Posterior vena cava (tissue), 2 donors: ENCODE data around the gene AP3D1. TPM values are rescaled to one million over a fixed set of nuclear protein-coding genes. Genes with fewer than 3 reads are reported as not detected.

Experiments used
- DNase-seq: peaks from one replicate; pipeline ENCODE4 v3.0.0-alpha.2; 2020; ENCODE audit warnings: low spot score
- intact Hi-C, 2 donors: fragments of 100-400 bp; cut with DNase I; formaldehyde crosslinking; loops; one replicate each; pipeline versions ENCODE4 v1.14.1 to v1.14.2; 2022 to 2023
- total RNA-seq, 2 donors: library from RNA; stranded (reverse); fragmentation: NEBNext Ultra II Directional; extraction: Animal tissue kit (Norgen Biotek cat#: 25700); gene quantifications; one replicate each; pipeline ENCODE4 v1.2.1, GENCODE V29; 2021
- donor health status: DM: yes; HTN: yes; CAD: no.
- donor health status: DM: yes; HTN: yes; CAD: no.

Gene AP3D1
- total RNA-seq, 2 donors from 2014 or later = 73.9 to 93.3 TPM

DNA sequence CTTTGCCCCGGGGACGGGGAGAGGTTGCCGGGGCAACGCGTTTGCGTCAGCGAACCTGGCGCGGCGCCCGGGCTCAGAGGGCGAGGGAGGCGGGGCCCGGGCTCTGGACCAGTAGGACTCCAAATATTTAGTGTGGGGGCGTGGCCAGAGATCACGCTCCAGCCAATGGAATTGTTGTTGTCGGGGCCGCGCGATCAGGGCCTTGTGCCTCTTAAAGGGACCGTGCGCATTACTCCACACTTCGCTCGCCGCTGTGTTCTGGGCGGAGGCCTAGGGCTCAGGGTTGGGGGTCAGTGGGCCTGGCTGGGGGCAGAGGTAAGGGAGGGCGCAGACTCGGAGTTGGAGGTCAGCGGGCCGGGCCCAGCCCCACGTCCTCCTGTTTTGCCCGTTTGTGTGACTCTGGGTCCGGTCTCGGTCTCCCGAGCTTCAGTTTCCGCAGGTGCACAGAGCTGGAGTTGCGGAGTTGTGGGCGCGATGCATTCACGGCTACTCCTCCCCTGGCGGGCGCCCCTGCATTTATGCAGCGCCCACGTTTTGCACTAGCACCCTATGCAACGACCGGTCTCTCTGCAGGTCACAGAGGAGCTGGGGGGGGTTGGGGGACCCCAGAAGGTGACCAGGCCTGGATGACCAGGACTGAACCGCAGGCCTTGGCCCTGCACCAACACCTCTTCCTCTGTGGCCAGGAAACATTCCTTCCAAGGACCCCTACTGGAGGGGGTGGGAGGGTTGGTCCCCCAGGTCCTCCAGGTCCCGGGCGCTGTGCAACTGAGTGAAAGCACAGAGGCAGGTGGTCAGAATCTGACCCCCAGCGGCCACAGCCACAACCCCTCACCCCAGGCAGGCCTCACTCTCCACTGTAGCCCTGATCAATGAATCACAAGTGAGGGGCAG is 89.6 kb downstream of the AP3D1 start:
- peak; percentile 100 for DNase-seq
- intact Hi-C loops = loop anchor here in 1 of 2 donors (5.0 kb wide), 1 partner anchor 39 kb away; no protein-coding TSS in a partner anchor

DNA sequence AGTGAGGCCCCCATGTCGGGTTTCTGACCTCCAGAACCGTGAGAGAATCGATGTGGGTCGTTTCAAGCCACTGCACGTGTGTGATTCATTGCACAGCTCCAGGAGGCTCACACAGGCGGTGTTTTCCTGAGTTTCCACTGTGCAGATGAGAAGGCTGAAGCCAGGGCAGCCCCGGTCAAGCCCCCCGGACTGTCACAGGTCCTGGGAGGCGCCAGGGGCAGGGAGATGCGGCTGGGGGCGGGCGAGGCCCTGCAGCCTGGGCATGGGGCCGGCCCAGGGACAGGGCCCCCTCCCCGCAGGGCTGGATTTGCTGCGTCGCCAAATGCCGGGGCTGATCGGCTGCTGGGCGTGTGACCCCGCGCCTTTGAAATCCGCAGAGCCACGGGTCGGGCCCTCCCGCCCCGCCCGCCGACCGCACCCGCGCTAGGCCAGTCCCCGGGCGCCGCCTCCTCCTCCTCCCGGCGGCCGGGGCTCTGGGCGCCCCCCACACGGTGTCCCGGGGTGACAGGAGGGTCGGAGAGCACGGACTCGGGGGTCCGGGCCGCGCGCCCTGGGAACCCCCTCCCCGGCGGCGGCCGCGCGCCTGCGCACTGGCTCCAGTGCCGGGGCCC is 90.4 kb downstream of the AP3D1 start:
- peak; percentile 92 for DNase-seq
- intact Hi-C loops = loop anchor here in 1 of 2 donors (5.0 kb wide), 1 partner anchor 39 kb away; no protein-coding TSS in a partner anchor

DNA sequence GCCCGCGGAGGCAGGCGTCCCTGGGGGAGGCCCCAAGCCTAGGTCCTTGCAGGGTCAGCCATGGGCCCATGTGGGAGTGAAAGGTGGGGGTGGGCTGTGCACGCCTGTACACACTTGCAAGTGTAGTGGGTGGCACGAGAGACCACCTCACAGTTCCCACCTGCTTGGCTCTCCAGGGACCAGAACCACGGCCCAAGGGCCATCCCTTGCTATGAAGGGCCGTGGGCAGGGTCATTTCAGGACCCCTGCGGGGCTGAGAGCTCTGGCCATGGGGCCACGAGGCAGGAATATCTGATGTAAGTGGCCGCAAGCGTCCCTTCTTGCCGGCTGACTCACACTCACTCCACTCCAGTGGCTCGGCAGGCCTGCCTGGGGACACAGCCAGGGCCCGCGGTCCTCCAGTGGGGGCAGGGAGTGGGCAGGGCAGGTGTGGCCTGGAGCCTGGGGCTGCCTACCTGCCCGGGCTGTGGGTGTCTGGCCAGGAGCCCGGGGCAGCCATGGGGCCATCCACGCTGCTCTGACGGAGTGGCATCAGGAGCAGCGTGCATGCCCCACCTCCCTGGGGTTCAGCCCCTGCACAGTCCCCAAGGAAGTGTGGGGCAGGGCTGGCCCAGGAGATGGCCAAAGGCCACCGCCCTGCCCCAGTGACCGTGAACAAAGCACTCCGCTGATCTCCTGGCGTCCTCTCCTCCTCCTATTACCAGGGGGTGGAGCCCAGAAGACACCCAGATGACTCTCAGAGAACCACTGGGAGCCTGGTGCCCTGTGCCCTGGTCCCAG is 91.8 kb downstream of the AP3D1 start:
- DNase-seq = peak; percentile 93
- intact Hi-C loops = loop anchor here in 1 of 2 donors (5.0 kb wide), 1 partner anchor 37 kb away; no protein-coding TSS in a partner anchor

DNA sequence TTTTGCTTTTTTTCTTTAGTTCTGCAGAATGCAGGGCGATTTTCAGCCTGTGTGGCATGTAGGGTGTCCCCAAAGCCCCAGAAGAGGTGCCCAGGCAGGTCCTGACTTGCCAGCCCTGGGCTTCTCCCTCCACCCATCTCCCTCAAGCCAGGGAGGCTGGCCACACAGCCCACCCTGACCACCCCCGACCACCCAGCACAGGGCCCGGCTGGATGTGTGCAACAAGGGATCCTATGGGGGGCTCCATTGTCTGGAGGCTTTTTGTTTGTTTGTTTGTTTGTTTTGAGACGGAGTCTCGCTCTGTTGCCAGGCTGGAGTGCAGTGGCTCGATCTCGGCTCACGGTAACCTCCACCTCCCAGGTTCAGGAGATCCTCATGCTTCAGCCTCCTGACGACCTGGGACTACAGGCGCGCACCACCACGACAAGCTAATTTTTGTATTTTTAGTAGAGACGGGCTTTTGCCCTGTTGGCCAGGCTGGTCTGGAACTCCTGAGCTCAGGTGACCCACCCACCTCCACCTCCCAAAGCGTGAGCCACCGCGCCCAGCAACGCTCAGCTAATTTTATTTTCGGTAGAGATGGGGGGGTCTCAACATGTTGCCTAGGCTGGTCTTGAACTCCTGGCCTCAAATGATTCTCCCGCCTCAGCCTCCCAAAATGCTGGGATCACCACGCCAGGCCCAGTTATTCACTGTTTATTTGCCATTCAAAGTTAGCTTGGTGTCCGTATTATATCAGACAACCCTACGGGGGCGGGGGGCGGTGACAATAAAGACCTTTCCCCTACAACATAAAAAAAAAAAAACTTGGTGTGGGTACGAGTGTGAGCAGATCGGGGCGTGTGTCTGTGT is 92.6 kb downstream of the AP3D1 start:
- no peak for DNase-seq
- intact Hi-C loops = no loop called here

DNA sequence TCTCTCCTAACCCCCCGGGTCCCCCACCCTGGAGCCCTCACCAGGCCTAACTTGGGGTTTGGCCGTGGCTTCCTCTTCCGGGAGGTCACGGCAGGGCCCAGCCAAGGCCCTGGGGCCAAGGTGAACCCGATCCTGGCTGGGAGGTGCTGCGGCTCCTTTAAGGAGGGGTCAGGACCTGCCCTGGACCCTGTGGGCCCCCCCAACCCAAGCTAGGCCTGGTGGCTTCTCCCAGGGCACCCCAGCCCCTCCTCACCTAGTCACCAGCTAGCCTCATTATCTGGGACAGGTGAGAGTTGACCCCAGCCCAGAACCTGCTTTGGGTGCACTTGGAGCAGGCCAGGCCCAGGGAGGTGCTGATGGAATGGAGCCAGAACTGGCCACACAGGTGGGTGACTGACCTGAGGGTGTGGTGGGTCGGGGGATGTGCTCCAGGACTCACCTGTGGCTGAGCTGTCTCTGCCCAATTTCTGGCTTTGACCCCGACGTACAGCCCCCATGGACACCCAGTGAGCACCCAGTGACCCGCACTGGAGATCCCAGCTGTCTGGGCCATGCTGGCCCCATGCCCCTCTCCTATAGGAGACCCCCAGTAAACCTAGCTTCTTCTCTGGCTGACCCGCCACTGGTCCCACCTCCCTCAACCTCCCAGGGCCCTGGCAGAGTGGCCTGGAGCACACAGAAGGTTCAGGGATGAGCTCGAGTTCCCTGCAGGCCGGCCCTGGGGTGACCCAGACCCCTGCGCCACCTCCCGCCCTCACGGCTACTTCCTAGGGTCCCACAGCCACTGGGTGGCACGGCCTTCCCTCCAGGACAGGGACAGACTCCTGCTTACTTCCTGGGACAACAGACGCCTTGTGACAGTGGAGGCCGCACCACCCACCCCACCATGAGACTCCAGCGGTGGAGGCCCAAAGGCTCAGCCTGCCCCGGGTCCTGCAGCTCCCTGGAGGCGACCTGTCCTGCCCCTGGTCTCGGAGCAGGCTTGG is 93.6 kb downstream of the AP3D1 start:
- DNase-seq = no peak
- intact Hi-C loops = no loop called here

DNA sequence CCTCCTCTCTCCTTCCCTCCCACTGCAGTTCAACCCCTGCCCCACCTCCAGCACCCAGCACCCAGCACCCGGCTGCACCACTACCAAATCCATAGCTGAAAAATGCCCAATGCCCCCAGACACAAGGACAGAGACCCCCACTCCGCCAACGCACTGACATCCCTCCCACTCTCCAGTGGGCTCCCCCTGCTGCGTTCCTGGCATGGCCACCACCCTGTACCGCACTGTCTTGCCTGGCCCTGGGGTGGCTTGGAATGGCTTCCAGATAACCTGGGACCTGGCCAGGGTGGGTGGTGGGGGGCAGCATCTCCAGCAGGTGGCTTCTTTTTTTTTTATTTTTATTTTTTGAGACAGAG is 94.6 kb downstream of the AP3D1 start:
- intact Hi-C loops = no loop called here
- no peak for DNase-seq

DNA sequence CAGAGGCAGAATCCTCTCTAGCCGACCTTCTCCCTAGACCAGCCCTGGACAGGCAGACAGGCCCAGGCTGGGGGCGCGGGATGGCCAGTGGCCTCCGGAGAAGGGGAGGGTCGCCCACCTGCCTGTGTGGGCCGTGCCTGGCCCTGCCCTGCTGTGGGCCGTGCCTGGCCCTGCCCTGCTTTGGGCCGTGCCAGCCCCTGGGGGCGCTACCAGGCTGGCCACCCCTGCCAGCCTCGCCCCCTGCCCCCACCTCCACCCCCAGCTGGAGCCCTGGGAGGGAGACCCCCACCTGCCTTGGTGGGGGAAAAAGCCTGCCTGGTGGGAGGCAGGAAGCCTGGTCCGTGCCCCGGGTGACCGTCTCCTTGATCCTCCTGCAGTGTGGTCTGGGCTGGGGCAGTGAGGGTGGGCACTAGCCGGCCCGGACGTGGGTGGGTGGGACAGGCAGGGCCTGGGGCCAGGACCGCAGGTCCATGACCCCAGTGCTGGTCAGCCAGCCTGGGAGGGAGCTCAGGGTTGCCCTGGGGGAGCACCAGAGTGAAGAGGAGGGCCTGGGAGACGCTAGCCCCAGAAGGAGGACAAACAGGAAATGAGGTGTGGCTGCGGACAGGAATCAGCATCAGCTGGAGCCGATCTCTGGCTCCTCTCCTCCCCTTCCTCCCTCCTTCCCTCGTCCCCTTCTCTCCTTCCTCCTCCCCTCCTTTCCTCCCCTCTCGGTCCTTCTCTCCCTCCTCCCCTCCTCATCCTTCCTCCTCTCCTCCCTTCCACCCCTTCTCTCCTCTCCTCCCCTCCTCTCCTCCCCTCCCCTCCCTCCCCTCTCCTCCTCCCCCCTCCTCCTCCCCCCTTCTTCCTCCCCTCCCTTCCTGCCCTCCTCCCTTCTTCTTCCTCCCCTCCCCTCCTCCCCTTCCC is 95.2 kb downstream of the AP3D1 start:
- intact Hi-C loops = no loop called here
- no peak for DNase-seq

DNA sequence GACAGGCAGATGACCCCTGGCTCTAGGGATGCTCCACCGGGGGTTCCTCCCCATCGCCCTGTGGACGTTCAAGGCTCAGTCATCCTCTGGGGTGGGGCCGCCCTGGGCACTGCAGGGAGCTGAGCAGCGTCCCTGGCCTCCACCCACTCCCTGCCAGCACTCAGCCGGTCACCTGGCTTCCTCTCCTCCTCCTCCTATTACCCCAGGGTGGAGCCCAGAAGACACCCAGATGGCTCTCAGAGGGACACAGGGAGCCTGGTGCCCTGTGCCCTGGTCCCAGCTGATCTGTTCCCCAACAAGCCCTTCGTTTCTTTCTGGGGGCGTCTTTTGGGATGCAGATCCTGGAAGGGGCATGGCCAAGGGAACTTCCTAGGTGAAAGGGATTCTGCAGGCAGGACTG is 96.6 kb downstream of the AP3D1 start:
- no peak for DNase-seq
- intact Hi-C loops = no loop called here

DNA sequence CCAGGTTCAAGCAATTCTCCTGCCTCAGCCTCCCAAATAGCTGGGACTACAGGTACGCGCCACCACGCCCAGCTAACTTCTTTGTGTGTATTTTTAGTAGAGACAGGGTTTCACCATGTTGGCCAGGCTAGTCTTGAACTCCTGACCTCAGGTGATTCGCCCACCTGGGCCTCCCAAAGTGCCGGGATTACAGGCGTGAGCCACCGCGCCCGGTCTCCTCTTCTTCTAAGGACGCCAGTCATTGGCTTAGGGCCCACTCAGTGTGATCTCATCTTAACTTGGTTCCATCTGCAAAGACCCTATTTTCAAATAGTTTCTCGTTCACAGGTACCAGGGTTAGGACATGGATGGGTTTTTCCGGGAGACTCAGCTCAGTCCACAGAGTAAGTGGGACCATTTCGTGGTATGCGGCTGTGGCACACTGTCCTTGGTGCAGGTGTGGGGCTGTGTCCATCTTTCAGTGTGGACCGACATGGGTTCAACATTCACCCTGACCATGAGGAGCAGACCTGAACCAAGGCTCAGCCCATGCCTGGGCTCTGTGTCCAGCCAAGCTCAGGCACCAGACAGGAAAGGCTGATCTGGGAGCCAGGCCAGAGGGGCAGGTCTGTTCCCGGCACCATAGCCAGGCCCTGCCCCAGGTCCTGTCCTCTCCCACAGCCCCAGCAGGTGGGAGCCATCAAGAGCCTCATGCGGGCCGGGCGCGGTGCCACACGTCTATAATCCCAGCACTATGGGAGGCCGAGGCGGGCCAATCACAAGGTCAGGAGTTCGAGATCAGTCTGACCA is 97.6 kb downstream of the AP3D1 start:
- DNase-seq = no peak
- intact Hi-C loops = no loop called here

DNA sequence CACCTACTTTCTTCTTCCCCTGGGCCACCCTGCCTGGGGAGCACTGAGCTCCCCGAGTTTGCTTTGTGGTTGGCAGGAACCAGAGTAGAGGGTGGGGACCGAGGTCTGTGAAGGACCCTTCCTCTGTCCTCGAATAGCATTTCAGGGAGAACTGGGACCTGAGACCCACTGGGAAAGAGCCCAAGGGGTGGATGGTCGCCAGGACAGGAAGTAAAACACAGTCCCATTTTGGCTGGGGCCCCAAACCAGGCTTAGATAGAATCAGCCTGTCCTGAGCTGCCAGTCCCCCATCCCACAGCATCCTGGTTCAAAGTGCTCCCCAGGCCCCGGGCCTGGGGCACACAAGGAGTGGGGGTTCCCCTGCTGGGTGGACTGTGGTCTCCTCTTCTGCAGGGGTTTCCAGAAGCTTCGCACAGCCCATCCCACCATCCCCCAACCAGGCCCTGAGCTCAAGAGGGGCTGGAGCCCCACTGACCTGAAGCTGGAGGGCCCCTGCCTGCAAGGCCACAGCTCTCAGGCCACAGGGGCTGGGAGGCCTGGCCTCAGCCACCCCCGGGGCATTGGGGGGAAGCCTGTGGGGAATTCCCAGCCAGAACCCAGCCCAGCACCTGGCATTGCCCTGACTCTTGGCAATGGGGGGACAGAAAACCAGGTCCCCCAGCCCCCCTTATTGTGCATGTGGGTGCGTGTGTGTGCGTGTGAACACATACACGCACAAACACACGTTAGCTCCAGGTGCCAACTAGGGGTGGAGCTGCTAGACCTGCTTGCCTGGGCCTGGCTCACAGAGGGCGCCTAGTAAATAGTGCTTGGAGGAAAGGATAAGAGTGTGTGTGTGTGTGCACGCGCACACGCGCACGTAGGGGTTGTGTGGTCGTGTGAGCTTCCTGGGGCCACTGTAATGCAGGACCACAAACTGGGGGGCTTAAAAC is 99.3 kb downstream of the AP3D1 start:
- no peak for DNase-seq
- intact Hi-C loops = no loop called here

DNA sequence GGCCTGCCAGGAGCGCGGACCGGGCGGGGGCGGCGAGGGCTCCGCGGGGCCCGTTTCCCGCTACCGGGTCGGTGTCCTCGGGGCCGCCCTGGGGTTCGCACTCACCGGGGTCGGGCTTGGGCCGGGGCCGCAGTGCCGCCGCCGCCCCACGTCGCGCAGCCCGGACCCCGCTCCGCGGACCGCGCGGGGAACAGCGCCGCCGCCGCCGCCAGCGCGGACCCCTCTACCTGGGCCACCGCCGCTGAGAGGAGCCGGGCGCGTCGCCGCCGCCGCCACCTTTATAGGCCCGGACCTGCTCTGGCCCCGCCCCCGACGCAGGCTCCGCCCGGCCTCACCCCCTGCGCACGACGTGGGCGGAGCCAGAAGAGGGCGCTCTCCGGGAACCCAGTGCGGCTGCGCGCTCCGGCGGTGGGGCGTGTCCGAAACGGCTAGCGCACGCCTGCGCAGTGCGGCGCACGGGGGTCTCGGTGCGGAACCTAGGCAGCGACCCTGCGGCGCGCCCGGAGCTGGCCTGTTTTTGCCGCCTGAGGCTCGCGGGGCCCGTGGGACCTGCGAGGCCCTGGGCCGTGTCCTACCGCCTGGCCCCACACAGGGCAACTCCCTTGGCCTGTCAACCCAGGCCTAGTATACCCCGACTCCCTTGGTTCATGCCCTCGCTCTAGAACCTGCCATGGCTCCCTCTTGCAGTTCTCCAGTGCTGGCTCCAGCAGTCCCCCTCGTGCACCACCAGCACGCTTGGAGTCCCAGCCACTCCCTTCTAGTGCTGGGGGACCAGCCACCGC is 100.2 kb downstream of the AP3D1 start, which contains the start of gene MKNK2:
MKNK2 (minus strand) TSS at position 254 of the 782 bp plus-strand sequence. CDS start 393 bp downstream, outside the sequence.
- DNase-seq = peak; percentile 98
- intact Hi-C loops = no loop called here
